Vagina (tissue), 2 donors: ENCODE data around the gene ACP7.

Source experiments
- CTCF ChIP-seq, 3 experiments: fragments of 450-650 bp in 2 of 3; fragments of 200-600 bp in 1 of 3; sonication (generic) in 1 of 3; IDR thresholded peaks; one replicate each; pipeline ENCODE4 v1.5.1; 2017 to 2019; ENCODE audit warnings: antibody characterized with exemption in 3 of 3, mild to moderate bottlenecking in 2 of 3, moderate library complexity in 2 of 3
- POLR2A ChIP-seq, 2 donors: fragments of 450-650 bp; IDR thresholded peaks; one replicate each; pipeline ENCODE4 v1.6.1; 2017; ENCODE audit warnings: antibody characterized with exemption in 2 of 2, mild to moderate bottlenecking in 2 of 2, moderate library complexity in 2 of 2
- POLR2AphosphoS5 ChIP-seq, 2 donors: sonication (generic); formaldehyde crosslinking; IDR thresholded peaks; one replicate each; pipeline ENCODE4 v1.9.0; 2017; ENCODE audit warnings: antibody characterized with exemption in 2 of 2, mild to moderate bottlenecking in 2 of 2, low read depth in 1 of 2; ENCODE audit not compliant: insufficient read depth in 1 of 2

DNA sequence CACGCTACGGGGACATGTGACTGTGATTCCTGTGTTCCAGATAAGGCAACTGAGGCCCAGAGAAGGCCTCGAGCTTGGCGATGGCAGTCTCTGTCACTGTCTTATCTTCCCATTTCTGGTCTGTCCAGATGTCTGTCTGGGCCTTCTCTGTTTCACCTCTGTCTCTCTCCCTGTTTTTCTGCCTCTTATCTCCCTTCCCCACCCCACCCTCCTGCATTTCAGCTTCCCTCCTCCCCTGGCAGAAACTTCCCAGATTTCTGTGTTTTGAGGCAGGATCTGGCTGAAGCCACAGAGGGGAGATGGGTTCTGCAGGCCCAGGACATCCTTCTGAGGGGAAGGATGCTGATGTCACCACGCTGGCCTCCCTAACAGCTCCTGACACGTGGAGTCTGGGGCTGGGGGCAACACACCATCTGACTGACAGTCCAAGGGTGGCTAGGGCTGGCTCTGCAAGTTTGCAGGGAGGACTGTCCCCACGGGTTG is 55.8 kb downstream of the ACP7 start:
- TF ChIP-seq CTCF (IDR thresholded peaks at IDR 0.05) (no peak), POLR2A (IDR thresholded peaks at IDR 0.05) (no peak), POLR2AphosphoS5 (IDR thresholded peaks at IDR 0.05; ENCODE audit: insufficient read depth in 1 of 2, low read depth in 1 of 2) (no peak)
